ENCODE results near the gene SLC6A2.

The SLC6A2 gene

DNA sequence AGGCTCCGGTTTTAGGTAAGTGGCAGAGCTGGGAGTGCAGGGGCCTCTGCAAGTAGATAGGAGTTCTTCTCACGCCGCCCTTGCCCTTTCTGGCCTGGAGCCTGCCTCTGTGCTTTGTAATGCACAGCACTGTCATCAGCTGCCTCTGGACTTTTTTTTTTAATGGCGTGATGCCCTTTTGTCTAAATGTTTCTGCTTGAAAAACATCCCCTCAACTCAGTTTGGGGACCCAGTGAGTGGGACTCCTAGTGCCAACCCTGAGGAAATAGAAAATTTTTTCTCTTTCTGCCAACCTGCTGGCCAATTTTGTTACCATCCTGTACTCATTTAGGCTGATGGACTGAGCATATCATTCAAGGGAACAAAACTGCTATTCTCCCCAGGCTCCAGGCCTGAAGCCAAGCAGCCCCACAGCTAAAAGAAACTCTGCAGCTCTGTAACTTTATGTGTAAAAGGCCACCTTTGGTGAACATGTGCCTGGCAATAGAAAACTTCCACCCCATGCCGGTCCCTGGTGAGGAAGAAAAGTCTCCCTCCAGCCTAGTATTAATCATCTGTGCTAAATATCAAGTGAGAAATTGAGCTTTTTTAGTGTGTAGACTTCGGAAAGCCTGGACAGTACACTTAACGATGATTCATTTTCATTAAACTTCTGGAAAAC lies 22.5 kb downstream of the SLC6A2 start:
- no peak for DNase-seq

DNA sequence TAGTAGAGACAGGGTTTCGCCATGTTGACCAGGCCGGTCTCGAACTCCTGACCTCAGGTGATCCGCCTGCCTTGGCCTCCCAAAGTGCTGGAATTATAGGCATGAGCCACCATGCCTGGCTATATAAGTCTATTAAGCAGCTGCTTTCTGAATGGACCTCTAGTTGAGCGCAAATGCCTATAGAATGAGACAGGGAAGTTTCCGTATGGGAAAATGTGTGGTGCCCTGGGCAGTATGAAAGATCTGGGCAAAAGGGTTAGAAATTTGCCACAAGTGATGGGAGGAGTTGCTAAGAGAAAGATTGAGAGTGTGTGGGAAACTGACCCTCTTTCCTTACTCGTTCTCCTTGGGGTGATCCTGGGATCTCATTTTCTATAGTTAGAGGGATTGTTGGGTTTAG lies 26.3 kb downstream of the SLC6A2 start:
- no peak for DNase-seq

DNA sequence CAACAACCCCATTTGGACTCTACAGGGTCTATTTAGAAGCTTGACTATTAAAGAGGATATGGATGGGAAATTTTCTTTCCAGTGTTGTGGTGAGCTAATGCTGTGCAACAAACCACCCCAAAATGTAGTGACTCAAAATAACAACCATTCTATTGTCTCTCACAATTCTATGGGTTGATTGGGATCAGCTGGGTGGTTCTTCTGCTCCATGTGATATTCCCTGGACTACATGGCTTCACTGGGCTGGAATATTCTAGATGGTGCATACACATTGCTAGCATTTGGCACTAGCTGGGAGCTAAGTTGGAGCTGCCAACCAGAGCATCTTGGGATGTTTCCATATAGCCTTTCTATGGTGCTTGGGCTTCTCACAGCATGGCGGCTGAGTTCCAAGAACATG lies 30.2 kb downstream of the SLC6A2 start:
- no peak for DNase-seq

DNA sequence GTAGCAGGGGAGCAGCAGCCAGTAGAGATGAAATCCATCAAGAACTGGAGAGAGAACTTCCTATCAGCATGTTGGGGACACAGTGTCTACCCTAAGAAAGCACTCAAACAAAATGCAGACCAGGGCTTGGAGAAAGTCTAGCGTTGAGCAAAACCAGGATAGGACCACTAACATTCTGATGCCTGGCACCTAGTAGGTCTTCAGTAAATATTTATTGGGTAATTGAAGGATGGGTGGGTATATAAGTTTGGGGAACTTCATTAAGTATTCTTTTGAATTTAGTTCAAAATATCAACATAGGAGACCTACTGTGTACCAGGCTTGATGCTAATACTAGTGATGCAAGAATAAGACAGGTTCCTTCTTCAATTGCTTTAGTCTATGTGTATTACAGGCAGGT lies 30.9 kb downstream of the SLC6A2 start:
- DNase-seq, result no peak

DNA sequence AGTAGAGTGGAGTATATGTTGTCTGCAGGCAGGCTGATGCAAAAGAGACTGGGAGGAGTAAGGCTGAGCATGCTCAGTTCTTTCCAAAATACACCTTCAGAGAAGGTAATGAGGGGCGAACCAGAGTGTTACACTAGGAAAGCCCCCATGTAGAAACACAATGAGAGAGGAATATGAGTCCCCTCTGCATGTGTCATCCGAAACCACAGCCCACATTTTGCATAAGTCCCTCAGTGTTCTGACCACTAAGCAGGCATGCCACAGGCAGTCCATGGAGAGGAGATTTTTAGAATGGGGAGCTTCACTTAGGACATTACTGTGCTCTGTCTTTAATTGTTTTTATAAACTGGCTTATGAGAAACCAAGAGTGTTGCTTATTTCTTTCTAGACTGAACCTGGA lies 32.0 kb downstream of the SLC6A2 start:
- no peak for DNase-seq

DNA sequence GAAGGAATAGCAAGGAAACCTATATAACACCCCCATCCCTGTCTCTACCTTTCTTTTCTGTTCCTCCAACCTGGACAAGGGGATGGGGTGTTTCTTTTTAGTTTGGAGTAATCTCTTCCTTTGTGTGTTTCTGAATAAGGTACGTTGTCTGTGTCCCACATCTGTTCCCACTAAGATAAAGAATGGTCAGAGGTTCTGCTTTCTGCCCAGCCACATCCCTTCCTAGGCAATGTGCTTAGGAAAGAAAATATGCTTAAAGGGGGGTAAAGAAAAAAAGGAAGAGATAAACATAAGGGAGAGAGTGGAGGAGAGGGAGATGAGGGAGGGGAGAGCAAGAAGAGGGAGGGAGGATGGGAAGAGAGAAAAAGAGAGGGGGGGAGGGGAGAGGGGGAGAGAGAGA lies 35.1 kb downstream of the SLC6A2 start:
- DNase-seq, result no peak

DNA sequence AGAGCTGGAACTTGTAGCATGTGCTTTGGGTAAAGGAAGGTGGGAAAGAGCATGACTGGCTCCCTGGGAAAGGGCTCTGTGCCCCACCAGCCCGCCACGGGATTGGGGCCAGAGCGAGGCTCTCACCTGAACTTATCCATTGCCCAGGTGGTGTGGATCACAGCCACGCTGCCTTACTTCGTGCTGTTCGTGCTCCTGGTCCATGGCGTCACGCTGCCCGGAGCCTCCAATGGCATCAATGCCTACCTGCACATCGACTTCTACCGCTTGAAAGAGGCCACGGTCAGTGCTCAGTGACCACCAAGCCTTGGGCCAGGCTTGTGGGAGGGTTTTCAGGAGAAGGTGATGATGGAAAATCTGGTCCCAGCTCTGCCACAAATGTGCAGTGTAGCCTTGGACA lies 36.0 kb downstream of the SLC6A2 start:
- no peak for DNase-seq

DNA sequence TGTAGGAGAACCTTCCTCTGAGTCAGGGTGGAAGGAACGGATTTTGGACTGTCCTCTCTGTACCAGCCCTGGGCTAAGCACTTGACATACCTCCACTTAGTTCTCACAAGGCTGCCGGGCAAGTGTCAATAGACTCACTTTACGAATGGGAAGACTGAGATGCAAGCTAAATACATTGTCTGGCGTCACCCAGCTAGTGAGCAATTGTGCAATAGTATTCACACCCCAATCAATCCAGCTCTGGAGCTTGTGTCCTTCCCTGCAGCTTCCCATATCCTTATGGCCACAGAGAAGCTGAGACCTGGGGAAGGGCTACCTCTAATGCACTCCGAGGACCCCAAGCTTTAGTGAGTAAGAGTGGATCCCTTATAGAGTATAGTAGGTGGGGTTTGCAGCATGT lies 39.8 kb downstream of the SLC6A2 start:
- no peak for DNase-seq

DNA sequence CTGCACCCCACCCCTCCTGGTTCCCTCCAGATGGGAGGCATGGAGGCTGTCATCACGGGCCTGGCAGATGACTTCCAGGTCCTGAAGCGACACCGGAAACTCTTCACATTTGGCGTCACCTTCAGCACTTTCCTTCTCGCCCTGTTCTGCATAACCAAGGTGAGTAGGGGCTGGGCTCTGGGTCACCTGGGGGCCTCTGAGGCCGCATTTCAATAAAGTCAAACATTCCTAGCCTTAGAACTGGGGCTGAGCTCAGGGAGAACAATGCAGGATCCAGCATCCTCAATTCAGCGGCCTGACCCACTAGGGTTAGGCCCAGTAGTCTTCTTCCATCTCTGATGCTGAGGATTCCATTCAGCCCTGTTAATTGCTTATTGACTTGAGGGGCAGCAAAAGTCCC lies 42.1 kb downstream of the SLC6A2 start:
- DNase-seq, result no peak

DNA sequence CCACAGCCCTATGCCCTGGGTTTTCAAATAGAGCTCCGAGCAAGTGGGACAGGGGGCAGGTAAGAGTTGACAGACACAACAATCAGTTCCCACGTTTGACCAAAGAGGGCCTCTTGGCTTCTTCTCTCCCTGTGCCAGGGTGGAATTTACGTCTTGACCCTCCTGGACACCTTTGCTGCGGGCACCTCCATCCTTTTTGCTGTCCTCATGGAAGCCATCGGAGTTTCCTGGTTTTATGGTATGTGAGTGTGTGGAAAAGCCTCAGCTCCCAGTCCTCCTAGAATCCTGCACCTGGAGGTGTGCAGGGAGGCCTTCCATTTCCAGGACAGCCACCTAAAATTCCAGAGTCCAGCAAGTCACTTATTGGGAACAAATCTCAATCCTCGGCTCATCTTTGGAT lies 42.5 kb downstream of the SLC6A2 start:
- DNase-seq, result no peak

DNA sequence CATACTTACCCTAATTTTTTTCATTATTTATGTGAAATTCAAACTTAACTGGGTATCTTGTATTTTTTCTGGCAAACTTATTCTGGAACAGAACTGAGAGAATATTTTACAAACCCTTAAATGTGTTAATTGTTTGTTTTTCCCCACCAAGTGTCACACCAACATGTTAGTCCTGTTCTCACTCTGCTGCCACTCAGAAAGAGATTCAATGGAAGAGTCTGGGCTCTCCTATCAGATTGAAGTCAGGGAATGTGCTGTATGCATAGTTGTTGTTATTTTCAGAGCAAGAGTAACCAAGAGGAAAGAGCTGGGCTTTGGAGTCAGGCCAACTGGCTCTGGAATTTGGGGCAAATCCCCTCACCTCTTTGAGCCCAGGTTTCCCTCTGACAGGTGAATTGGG lies 43.2 kb downstream of the SLC6A2 start:
- no peak for DNase-seq

DNA sequence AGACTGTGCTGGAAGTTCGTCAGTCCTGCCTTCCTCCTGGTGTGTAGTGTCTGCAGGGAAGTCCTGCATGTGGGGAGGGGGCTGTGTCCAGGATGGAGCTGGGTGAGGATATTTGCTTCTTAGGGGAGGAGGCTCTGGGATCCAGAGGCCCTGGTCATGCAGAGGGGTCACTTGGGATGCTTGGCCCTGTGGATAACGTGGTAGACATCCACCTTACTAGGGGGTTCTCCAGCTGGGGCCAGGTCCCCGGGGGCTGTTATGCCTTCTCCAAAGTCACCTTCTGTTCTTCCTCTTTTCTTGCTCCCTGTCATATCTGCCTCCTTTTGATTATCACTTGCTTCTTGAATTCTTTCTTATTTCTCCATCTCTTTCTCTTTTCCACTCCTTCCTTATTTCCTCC lies 43.8 kb downstream of the SLC6A2 start:
- DNase-seq, result no peak

DNA sequence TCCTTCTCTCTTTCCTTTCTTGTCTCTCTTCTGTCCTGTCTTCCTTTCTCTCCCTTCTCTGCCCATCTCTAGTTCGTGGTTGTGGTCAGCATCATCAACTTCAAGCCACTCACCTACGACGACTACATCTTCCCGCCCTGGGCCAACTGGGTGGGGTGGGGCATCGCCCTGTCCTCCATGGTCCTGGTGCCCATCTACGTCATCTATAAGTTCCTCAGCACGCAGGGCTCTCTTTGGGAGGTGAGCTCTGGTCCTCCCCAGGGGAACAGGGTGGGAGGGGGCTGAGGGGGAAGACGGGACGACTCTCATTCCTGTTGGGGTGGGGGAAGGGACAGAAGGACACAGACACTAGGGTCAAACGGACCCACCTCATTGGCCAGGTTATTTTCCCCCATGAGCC lies 44.3 kb downstream of the SLC6A2 start:
- no peak for DNase-seq

DNA sequence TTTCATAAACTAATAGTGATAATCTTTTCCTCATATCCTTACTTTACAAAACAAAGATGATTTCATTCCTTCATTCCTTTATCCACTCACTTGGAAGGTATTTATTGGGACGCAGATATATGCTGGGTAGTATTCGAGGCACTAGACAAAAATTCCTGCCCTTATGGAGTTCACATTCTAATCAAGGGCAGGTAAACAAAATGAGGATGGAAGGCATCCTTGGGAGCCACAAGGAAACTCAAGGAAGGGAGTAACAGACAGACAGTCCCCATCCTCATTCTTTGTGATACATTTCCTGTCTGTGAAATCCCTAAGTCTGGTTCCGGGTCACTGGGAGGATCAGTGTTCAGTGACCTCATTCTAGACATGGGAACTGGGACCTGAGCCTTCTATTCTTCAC lies 45.2 kb downstream of the SLC6A2 start:
- DNase-seq, result no peak

DNA sequence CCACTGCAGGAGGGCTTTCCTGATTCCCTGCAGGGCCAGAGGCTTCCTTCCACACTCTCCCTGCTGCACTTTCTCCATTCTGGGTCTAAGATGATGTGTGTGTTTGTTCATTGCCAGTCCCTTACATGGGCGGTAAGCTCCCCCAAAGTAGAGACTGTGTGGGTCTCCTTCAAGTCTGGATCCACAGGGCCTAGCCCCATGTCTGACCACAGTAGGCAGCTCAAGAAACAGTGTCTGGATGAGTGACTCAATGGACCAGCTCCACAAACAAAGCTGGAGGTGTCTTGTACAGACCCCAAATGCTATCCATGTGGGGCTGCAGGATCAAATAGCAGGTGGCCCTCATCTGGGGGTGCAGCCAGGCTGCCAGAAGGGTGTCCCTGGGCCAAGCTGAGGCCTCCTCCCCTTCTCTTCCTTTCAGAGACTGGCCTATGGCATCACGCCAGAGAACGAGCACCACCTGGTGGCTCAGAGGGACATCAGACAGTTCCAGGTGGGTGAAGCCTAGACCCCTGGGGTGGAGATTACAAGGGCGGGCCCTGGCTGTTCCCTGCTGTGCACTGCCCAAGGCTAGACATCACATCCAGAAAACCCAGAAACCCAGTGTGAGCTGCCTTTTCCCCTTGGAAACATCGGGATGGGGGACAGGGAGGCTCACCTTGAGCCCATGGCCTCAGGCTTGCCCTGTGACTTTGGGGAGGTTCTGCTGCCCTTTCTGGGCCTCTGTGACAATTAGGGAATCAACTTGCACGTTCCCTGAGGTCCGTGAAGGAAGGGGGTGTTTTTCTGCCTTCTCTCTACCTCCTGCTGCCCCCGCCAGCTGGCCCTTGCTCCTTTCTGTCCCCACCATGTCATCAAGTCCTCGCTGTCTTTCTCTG lies 45.9 kb downstream of the SLC6A2 start:
- DNase-seq, result no peak

DNA sequence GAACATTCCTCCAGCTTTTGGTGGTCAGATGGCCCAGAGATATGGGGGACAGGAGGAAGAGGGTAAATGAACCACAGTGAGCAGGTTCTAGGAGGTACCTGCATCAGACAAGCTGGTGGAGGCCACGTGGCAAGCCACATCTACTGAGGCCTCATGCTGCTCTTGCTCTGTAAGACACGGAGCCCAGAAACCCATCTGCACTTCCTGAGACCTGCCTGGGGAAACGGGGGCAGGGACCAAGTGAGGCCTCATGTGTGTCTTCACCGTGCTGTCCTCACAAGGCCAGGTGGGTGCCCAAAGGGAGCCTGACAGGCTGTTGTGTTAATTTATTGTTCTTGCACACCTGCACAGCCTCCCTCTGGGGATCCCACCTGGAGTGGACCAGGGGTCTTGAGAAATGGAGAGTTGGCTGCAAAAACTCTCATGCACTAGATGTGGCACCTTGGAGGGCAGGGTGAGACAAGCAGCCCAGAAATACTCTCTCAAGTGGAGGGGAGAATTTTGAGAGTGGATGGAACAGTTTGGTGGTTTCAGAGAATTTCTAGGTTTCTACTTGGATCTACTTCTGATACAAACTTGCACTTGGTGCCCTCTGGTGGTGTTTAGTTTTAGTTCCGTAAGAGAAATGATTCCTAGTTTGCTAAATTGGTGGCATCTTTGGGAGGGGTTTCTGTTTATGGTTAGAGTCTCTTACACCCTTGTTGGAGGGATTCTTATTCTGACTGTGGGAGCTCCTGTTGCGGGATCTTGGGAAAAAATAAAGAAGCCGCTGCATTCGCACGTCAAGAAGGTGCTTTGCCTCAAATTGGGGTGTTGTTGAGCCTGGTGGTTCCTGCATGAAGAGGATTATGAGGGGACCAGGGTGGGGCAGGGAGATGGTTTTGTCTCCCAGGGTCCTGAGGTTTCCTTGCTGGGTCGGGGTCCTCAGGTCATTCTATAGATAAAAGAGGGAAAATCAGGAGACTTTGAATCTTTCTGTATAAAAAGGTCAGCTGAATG lies 47.5 kb downstream of the SLC6A2 start:
- no peak for DNase-seq

DNA sequence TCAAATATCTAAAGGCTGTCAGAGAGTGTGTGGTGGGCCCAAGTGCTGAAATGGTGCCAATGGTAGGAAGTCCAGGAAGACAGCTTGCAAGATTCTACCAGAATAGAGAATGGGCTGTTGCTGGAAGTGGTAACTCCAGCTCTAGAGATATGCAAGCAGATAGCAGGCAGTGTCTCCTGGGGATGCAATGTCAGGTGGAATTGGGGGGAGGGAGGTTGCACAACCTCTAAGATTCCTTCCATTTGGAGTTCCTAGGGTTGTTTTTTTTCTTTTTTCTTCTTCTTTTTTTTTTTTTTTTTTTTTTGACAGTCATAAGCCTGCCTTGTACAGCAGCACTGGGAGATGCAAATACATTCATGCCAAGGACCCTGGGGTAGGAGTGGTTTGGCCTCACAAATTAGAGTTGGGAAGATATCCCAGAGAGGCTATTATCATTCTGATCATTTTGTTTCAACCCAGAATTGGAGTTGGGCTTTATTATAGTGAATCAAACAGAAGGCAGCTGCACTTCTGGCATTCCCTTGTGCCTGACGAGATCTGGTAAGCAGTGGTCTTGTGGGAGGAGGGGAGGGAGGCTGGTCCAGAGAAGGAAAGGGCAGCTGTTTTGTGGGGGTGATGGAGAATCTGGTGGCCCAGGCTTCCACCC lies 51.1 kb downstream of the SLC6A2 start:
- no peak for DNase-seq

DNA sequence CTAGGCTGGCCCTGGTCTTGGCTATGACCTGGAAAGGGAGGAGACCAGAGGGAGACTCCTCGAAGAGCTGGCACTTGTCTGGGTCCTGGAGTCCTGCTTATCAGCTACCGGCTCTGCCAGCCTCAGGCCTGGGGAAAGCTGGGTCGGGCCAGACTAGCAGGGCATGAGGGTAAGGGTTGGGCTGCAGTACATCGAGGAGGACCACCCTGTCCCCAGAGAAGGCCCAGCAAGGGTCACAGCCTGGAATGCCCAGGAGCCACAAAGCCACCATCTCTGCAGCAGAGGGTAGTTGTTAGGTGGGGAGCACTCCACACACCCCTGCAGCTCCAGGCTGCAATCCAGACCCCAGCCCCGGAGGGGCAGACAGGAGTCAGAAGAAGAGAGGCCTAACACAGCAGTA lies 54.0 kb downstream of the SLC6A2 start:
- no peak for DNase-seq

DNA sequence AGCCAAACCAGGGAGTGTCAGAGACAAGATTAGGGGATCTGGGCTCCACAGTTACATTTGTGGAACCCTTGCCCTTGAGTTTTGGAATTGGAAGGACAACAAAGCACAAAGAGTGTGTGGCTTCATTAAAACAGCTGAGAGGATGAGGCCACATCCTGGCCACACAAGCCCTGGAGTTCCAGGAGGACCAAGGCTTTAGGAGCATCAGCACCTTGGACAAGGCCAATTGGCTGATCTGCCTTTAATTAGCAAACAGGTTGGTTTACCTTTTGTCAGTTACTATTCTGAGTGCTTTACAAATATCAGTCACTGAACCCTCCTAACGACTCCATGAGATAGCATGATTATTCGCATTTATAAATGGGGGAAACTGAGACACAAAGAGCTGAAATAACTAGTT lies 54.7 kb downstream of the SLC6A2 start:
- DNase-seq, result no peak

DNA sequence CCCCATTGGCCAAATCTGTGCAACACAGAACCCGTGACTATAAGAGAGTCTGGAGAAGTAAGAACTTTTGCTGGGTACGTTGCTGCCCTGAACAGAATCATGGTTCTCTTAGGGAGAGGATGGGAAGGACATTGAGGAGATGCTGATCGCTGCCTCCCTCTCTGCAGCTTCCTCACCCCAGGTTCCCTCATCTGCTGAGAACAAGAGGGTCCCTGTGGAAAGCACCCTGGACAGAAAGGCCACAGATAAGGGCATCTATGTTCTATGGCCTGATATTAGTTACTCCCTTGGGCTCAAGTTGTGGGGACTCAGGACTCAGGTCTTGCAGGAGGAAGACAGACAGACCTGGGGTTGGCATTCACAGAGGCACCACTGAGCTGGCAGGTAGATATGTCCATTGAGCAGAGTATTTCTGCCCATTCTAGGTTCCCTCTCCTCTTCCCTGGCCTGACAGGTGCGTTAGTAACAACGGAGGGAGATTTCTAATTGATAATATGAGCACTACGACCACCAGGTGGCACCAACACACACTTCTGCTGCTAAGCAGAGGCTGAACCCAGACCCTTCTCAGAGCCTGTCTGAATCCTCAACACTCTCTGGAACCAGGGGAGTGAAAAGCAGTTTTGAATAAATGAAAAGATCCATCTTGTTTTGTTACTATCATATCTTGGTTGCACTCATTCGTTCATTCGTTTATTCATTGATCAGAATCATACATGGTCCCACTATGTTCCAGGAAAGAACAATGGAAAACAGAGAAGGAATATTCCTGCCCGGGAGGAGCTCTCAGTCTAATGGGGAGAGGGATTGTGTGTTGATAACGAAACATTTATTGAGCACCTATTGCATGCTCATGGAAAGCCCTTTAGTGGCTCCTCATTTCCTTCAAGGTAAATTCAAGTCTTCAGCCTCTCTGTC lies 56.4 kb downstream of the SLC6A2 start:
- peak; percentile 50 to 51 for DNase-seq

DNA sequence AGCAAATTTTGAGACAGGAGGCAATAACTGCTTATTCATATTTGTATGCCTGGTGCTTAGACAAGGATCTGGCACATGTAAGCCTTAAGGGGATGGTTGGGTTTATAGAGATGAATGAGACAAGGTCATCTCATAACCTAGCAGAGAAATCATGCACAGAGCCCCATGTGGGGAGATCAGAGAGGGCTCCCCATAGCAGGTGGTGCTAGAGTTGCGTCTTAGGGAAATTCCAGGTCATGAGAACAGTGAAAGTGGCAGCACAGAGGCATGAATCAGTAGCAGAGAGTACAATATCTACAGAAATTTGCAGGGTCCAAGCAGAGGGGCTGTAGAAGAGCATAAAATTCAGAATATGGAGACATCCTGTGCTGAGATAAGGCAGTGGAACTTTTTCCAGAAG lies 57.3 kb downstream of the SLC6A2 start:
- DNase-seq, result no peak

DNA sequence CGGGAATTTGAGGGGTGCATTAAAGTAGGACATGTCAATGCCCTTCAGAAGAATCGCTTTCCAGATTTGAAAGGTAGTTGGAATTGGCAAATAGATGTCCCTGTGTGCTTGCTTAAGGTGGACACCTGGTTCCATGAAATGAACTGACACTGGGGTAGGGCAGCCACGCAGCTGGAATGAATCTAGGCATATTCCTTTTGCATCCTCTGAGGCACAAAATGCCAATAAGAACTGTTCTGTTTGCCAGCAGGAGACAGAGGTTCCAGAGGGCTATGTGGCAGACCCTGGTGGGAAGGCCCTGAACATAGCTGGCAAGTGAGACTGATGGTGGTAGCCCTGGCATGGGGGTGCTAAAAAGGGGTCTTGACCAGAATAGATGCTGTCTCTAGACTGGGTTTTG lies 61.5 kb downstream of the SLC6A2 start:
- DNase-seq, result no peak
